SHP77 (cell line): ENCODE data around the gene OPTN.
A peak's percentile ranks its signal among the peaks of the same experiment; 100 is the strongest.
"Not testable (repeated sequence)": the region's sequence is repeated elsewhere in the genome, so short reads cannot be mapped to it uniquely, and the experiment has no call there.

Experiments
- DNase-seq, 2 experiments: peaks; one replicate each; lab custom pipeline; 2025; lab: John Stamatoyannopoulos, UW

The OPTN gene

DNA sequence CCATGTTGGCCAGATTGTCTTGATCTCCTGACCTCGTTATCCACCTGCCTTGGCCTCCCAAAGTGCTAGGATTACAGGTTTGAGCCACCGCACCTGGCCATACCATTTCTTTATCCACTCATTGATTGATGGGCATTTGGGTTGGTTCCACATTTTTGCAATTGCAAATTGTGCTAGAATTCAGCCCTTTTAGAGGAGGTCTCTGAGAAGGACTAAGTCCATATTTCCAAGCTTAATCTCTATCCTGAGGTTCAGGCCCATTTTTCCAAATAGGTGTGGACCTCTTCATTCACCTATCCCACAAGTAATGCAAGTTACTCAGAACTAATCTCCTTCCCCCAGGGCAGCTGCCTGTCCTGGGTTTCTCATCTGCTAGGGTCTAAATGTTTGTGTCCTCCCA lies 9.7 kb upstream of the OPTN start:
- DNase-seq = no peak

- DNase-seq = no peak
These were observed 8.2 kb upstream of the OPTN start for GRCh38 chr10:13091801-13092200.

DNA sequence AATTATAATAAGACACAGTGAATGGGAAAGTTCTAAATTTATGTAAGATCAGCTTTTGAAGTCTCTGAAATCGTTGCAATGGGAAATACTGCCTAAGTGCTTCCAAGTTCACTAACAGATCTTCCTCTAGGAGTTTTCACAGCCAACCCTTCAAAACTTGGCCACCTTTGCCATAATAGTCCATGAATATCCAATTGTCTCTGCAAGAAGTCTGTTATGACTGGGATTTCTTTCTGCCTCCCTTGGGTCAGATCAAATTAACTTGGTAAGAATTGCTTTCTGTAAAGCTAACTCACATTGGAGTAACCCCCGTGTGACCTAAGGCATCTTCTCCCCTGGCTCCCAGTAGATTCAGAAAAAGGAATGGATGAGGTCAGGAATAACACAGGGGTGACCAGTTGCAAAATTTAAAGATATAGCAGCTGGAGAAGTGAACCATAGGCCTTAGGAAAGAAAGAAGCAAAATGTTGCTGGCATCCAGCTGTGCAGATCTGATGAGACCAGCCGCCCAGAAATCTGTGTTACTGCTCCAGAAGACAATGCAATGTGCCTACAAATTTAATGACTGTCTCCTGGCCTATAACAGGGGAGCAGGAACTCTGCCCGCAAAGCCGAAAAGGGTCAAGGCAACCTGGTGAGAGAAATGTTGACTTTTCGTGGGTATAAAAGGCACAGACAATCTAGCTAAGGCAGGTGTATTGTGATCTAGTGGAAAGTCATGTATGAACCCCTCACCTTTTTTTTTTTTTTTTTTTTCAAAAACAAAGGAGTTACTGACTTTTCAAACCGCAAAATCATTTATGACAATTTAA lies 7.5 kb upstream of the OPTN start:
- no peak for DNase-seq

- not testable (repeated sequence) for DNase-seq
These were observed 5.9 kb upstream of the OPTN start for GRCh38 chr10:13094082-13094481.

DNA sequence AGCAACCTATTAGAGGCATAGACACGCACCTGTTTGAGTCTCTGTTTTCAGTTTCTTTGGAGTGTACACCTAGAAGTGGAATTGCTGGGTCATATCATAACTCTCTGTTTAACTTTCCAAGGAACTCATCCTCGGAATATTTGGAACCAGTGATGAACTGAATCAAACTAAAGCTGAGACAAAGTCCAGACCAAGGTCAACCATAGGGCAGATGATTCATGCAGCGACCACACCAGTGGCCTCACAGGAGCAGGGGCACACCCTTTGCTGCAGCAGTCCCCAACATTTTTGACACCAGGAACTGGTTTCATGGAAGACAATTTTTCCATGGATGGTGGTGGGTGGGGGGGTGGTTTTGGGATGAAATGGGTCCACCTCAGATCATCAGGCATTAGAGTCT lies 4.9 kb upstream of the OPTN start:
- DNase-seq = no peak

DNA sequence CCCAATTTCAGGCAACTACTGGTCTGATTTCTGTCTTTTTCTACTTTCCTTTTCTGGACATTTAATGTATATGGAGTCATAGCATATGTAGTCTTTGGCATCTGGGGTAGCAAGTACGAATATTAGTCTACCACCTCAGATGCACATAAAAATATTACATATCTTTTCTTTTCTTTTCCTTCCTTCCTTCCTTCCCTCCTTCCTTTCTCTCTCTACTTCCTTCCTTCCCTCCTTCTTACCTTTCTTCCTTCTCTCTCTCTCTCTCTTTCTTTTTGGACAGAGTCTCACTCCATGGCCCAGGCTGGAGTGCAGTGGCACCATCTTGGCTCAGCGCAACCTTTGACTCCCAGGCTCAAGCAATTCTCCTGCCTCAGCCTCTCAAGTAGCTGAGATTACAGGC lies 4.0 kb upstream of the OPTN start:
- DNase-seq = no peak

GRCh38 chr10:13099144-13099665 lies 758 bp upstream of the OPTN start:
- peak; percentile 12 to 65 for DNase-seq

DNA sequence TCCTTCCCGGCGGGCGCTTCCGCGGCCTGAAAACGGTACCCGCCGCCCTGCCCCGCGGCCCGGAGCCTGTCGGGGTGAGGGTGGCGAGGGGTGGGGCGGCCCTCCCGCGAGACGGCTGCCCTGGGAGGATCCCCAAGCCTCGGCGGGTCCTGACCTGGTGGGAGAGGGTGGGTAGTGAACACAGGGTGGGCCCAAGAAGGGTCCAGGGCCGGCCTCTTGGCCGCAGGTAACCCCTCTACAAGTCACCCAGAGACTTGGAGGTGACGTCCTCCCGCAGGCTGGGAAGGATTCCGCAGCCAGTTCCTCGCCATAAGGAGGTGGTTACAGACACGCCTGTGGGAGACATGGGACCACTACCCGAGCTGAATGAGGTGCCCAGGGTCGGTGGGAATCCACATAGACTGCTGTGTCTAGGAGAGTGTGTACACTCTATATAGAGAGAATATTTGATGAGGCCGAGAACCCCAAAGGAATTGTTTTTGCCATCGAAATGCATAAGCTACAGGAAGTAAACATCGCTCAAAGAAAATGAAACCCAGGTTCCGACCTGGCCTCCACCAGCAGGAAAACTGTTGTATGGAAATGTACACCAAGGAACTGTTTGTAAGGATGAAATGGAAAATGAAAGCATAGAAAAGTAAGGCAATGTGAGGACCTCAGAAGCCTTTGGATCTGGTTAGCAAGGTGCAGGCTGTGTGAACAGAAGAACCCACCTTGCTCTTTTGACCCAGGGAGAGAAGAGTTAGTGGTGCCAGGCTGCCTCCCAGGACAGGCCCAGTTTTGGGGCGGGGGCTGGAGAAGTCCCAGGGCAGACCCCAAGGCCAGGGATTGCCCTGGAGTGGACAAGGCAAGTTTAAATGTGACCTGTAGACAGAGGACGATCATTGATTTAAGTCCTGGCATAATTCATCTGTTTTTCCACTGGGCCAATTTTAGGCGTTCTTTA lies 659 bp downstream of the OPTN start:
- DNase-seq = peak in 1 of 2 experiments; percentile 1

- DNase-seq = no peak
These were observed 2.2 kb downstream of the OPTN start for GRCh38 chr10:13102002-13102794.

GRCh38 chr10:13103554-13103953 lies 3.6 kb downstream of the OPTN start:
- no peak for DNase-seq

DNA sequence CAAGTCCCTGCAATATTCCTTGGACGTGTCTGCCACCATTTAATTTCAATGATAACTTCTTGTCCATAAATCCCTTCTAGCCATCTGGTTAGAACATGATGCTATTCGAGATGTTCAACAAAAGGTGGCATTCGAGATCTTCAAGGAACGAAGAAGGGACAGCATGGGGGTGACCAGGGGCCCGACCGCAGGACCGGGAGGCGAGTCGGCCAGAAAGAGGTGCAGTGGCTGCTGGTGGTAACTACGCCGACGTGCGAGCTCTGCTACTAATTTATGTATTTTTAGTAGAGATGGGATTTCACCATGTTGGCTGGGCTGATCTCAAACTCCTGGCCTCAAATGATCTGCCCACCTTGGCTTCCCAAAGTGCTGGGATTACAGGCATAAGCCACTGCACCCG lies 4.7 kb downstream of the OPTN start:
- DNase-seq = no peak

DNA sequence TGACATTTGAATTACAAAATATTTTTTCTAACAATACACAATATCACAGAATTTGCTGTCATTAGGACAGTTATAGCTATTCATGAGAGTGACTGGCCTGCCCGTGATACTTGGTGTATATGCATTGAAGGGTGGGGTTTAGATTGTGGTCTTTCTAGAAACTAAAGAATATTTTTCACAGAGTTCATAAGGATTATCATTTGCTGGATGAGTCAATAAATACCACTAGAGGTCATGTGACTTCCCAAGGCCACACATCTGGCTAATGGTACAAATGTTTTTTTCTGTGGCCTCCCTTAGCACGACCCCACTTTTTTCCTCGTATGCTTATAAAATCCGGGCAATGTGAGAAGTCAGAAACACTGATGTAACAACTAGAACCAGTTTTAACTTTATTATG lies 5.2 kb downstream of the OPTN start:
- DNase-seq = no peak

GRCh38 chr10:13106387-13107045 lies 6.6 kb downstream of the OPTN start:
- no peak for DNase-seq

GRCh38 chr10:13110908-13111307 lies 10.9 kb downstream of the OPTN start:
- no peak for DNase-seq

- no peak for DNase-seq
These were observed 13.6 kb downstream of the OPTN start for GRCh38 chr10:13113544-13113943.

GRCh38 chr10:13115832-13116803 lies 16.2 kb downstream of the OPTN start:
- no peak for DNase-seq

GRCh38 chr10:13117841-13118783 lies 18.1 kb downstream of the OPTN start:
- no peak for DNase-seq

- DNase-seq = no peak
These were observed 18.9 kb downstream of the OPTN start for GRCh38 chr10:13118784-13119410.
